Measurements from ENCODE around the gene FOXP1.

Gene FOXP1

GRCh38 chr3:71511037-71511436 is 72.5 kb downstream of the FOXP1 start:
- H4K20me1 ChIP-seq (ENCODE audit: insufficient read depth, low read length), result no peaks in the 10 kb centered on the region
- peaks cover 54% of the 10 kb centered on the region for H3K4me1 ChIP-seq (ENCODE audit: insufficient read depth, low read length, severe bottlenecking)
- H3K36me3 ChIP-seq (ENCODE audit: insufficient read depth, low read length), result peaks cover 4% of the 10 kb centered on the region
- H2AFZ ChIP-seq (ENCODE audit: low read length), result no peak overlapping the region
- TF ChIP-seq EZH2 (IDR thresholded peaks at IDR 0.05; ENCODE audit: borderline replicate concordance, low read length) (no peak), CTCF (IDR thresholded peaks at IDR 0.05; ENCODE audit: low read length) (no peak)
- H3K27ac ChIP-seq (ENCODE audit: low read depth, low read length, poor library complexity, severe bottlenecking), result peak overlapping the region; percentile 58
- H3K27me3 ChIP-seq (ENCODE audit: insufficient read depth, low read length), result no peaks in the 10 kb centered on the region
- peaks cover 77% of the 10 kb centered on the region for H3K79me2 ChIP-seq (ENCODE audit: insufficient read depth, low read length)
- H3K9ac ChIP-seq (ENCODE audit: low read length), result peak overlapping the region; percentile 15; the same call in 1 of the 2 replicates
- H3F3A ChIP-seq (ENCODE audit: insufficient read depth, low read length), result no peaks in the 10 kb centered on the region
- no peaks in the 10 kb centered on the region for H3K9me3 ChIP-seq (ENCODE audit: low read length)
- no peaks in the 10 kb centered on the region for H3K9me2 ChIP-seq (ENCODE audit: low read depth, low read length)
- peak overlapping the region; percentile 3 for H3K4me3 ChIP-seq (ENCODE audit: low read depth, low read length, poor library complexity, severe bottlenecking)
- H3K4me2 ChIP-seq (ENCODE audit: low read length), result peak overlapping the region; percentile 48

GRCh38 chr3:71510510-71510909 is 73.0 kb downstream of the FOXP1 start:
- Histone ChIP-seq H3K27me3 (ENCODE audit: insufficient read depth, low read length) (no peaks in the 10 kb centered on the region), H3K9ac (ENCODE audit: low read length) (peak overlapping the region; percentile 15; the same call in 1 of the 2 replicates), H3K4me3 (ENCODE audit: low read depth, low read length, poor library complexity, severe bottlenecking) (peak overlapping the region; percentile 3), H3K79me2 (ENCODE audit: insufficient read depth, low read length) (peaks cover 71% of the 10 kb centered on the region), H3K4me1 (ENCODE audit: insufficient read depth, low read length, severe bottlenecking) (peaks cover 48% of the 10 kb centered on the region), H3F3A (ENCODE audit: insufficient read depth, low read length) (no peaks in the 10 kb centered on the region), H3K9me3 (ENCODE audit: low read length) (no peaks in the 10 kb centered on the region), H3K36me3 (ENCODE audit: insufficient read depth, low read length) (peaks cover 4% of the 10 kb centered on the region), H4K20me1 (ENCODE audit: insufficient read depth, low read length) (no peaks in the 10 kb centered on the region), H3K4me2 (ENCODE audit: low read length) (peak overlapping the region; percentile 48), H2AFZ (ENCODE audit: low read length) (no peak overlapping the region), H3K27ac (ENCODE audit: low read depth, low read length, poor library complexity, severe bottlenecking) (peak overlapping the region; percentile 58), H3K9me2 (ENCODE audit: low read depth, low read length) (no peaks in the 10 kb centered on the region)
- no peak for TF ChIP-seq EZH2 (IDR thresholded peaks at IDR 0.05; ENCODE audit: borderline replicate concordance, low read length)
- TF ChIP-seq CTCF (IDR thresholded peaks at IDR 0.05; ENCODE audit: low read length), result peak; percentile 20; the same call in 1 of the 2 replicates

GRCh38 chr3:71509066-71509465 is 74.5 kb downstream of the FOXP1 start:
- no peak overlapping the region for H2AFZ ChIP-seq (ENCODE audit: low read length)
- H3K9me2 ChIP-seq (ENCODE audit: low read depth, low read length), result no peaks in the 10 kb centered on the region
- no peak overlapping the region for H3K4me3 ChIP-seq (ENCODE audit: low read depth, low read length, poor library complexity, severe bottlenecking)
- peaks cover 60% of the 10 kb centered on the region for H3K4me1 ChIP-seq (ENCODE audit: insufficient read depth, low read length, severe bottlenecking)
- H3K79me2 ChIP-seq (ENCODE audit: insufficient read depth, low read length), result peaks cover 67% of the 10 kb centered on the region
- no peaks in the 10 kb centered on the region for H3K9me3 ChIP-seq (ENCODE audit: low read length)
- no peak overlapping the region for H3K4me2 ChIP-seq (ENCODE audit: low read length)
- no peaks in the 10 kb centered on the region for H3K27me3 ChIP-seq (ENCODE audit: insufficient read depth, low read length)
- TF ChIP-seq EZH2 (IDR thresholded peaks at IDR 0.05; ENCODE audit: borderline replicate concordance, low read length), result no peak
- no peak for TF ChIP-seq CTCF (IDR thresholded peaks at IDR 0.05; ENCODE audit: low read length)
- no peak overlapping the region for H3K27ac ChIP-seq (ENCODE audit: low read depth, low read length, poor library complexity, severe bottlenecking)
- H3F3A ChIP-seq (ENCODE audit: insufficient read depth, low read length), result no peaks in the 10 kb centered on the region
- no peak overlapping the region for H3K9ac ChIP-seq (ENCODE audit: low read length)
- H3K36me3 ChIP-seq (ENCODE audit: insufficient read depth, low read length), result no peaks in the 10 kb centered on the region
- no peaks in the 10 kb centered on the region for H4K20me1 ChIP-seq (ENCODE audit: insufficient read depth, low read length)
